K562 (cell line): ENCODE data around the gene MT1A. TPM values are rescaled to one million over a fixed set of nuclear protein-coding genes. Genes with fewer than 3 reads are reported as not detected.

ENCODE experiments used
- ARID3B ChIP-seq: fragments of 250-450 bp; sonication (Bioruptor Pico); IDR thresholded peaks from 2 replicates; pipeline ENCODE4 v1.4.0; 2020; ENCODE audit warnings: borderline replicate concordance
- CCAR2 ChIP-seq: fragments of 200-400 bp; formaldehyde crosslinking; IDR thresholded peaks from 2 replicates; pipeline ENCODE4 v1.6.1; 2017; ENCODE audit warnings: mild to moderate bottlenecking, low read depth, low read length
- CCNT2 ChIP-seq: IDR thresholded peaks from 2 replicates; pipeline ENCODE4 v1.6.1; 2011; ENCODE audit warnings: borderline replicate concordance, low read depth, mild to moderate bottlenecking, moderate library complexity, mixed read lengths, low read length; ENCODE audit not compliant: insufficient read length; ENCODE audit errors: extremely low read depth
- CXXC5 ChIP-seq: fragments of 250-450 bp; sonication (Bioruptor Pico); IDR thresholded peaks from 2 replicates; pipeline ENCODE4 v1.8.0; 2022; ENCODE audit warnings: inconsistent platforms, mild to moderate bottlenecking, moderate library complexity
- ETV1 ChIP-seq: fragments of 450-650 bp; conservative IDR thresholded peaks from 2 replicates; pipeline ENCODE4 v1.6.1; 2016; ENCODE audit warnings: missing genetic modification characterization, control low read depth, low read depth, missing compliant biosample characterization
- FOXA1 ChIP-seq: fragments of 450-650 bp; IDR thresholded peaks from 2 replicates; pipeline ENCODE4 v1.6.1; 2016; ENCODE audit warnings: mild to moderate bottlenecking, borderline replicate concordance
- GABPA ChIP-seq: fragments of 200-800 bp; sonication (Bioruptor generic); conservative IDR thresholded peaks from 2 replicates; pipeline ENCODE4 v1.6.1; 2016; ENCODE audit warnings: low read depth, missing genetic modification characterization, missing compliant biosample characterization
- HSF4 ChIP-seq: fragments of 250-450 bp; sonication (Bioruptor Pico); IDR thresholded peaks from 2 replicates; pipeline ENCODE4 v2.1.2; 2022; ENCODE audit warnings: mild to moderate bottlenecking, moderate library complexity, borderline replicate concordance
- NCOA2 ChIP-seq, 2 experiments: fragments of 450-650 bp; IDR thresholded peaks; 2 replicates each; pipeline ENCODE4 v1.6.1; 2018; ENCODE audit warnings: mild to moderate bottlenecking in 2 of 2, moderate library complexity in 1 of 2; ENCODE audit not compliant: partially characterized antibody in 2 of 2
- PHB ChIP-seq: fragments of 250-450 bp; sonication (Bioruptor Pico); IDR thresholded peaks from 2 replicates; pipeline ENCODE4 v1.5.0; 2021
- RUNX1 ChIP-seq: sonication (generic); IDR thresholded peaks from 2 replicates; pipeline ENCODE4 v1.6.1; 2016; ENCODE audit warnings: antibody characterized with exemption, low read depth
- TGIF2 ChIP-seq: sonication (generic); formaldehyde crosslinking; IDR thresholded peaks from 2 replicates; pipeline ENCODE4 v1.8.1; 2022; ENCODE audit warnings: mild to moderate bottlenecking, missing genetic modification reagents, moderate library complexity
- ZNF134 ChIP-seq: fragments of 250-450 bp; sonication (Bioruptor Pico); conservative IDR thresholded peaks from 2 replicates; pipeline ENCODE4 v1.4.0; 2020
- polyA plus RNA-seq, 8 experiments: library from polyadenylated mRNA; depleted of rRNA in 4 of 8; stranded (reverse) in 5 of 8; unstranded in 3 of 8; fragments of >200 nt; fragmentation: Nextera tagmentation in 2 of 8; fragmentation: Illumina TruSeq in 1 of 8; extraction: Ambion mirVana in 2 of 8; extraction: Trizol in 1 of 8; gene quantifications; 2 replicates each; pipeline versions ENCODE4 v1.2.1 to v1.2.3, GENCODE V29; 2011 to 2014; ENCODE audit warnings: inconsistent platforms in 1 of 8, missing spikeins in 1 of 8
- total RNA-seq, 7 experiments: library from RNA; depleted of rRNA in 6 of 7; stranded (reverse); fragments of >200 nt in 6 of 7; fragmentation: Illumina TruSeq in 2 of 7; extraction: Trizol in 2 of 7; gene quantifications; 2 replicates each; pipeline versions ENCODE4 v1.2.1 to v1.2.3, GENCODE V29; 2011 to 2021; ENCODE audit warnings: low replicate concordance in 1 of 7
- TF ChIP-seq, protein P1 (sequence below): fragments of 450-650 bp; IDR thresholded peaks from 2 replicates; pipeline ENCODE4 v1.6.1; 2016; ENCODE audit warnings: low read depth
- TF ChIP-seq, protein P2 (sequence below): fragments of 450-650 bp; formaldehyde crosslinking; IDR thresholded peaks from 2 replicates; pipeline ENCODE4 v1.4.0; 2020; ENCODE audit warnings: mild to moderate bottlenecking, moderate library complexity
- TF ChIP-seq, protein P3 (sequence below), 2 experiments: fragments of 450-650 bp in 1 of 2; sonication (generic) in 1 of 2; formaldehyde crosslinking in 1 of 2; IDR thresholded peaks in 1 of 2; conservative IDR thresholded peaks in 1 of 2; 2 replicates each; pipeline versions ENCODE4 v1.6.1 to v1.8.1; 2016 to 2023; ENCODE audit warnings: mild to moderate bottlenecking in 2 of 2, moderate library complexity in 2 of 2, inconsistent platforms in 1 of 2, missing genetic modification reagents in 1 of 2

MT1A gene
- total and polyA plus RNA-seq, 9 of the 15 experiments (the other 6 are each of a cell fraction or from before 2014, with no cell fraction given), result 0.23 TPM; not detected in 8

DNA sequence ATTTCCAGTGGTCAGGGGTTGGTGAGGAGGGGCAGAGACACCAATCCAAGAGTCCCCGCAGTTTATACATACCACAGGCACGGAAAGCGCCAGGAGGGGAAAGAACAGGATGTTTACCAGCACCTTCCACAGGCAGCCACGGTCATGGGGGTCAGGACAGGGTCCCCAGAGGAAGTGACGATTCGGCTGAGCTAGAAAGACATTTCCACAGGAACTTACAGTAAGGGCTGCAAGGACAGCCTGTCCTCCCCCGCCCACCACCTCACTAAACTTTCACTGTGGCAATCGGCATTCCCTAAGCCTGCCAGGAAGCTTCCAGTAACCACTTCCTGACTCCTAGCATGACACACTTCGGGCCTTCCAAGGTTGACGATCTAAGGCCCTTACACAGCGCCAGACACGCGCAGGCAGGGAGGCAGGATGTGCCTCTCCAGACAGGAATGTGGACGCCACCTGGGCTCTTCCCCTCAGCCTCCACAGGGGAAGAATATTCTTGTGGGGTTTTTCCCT is 31.3 kb upstream of the MT1A start (continued):
- TF ChIP-seq, protein P1, sequence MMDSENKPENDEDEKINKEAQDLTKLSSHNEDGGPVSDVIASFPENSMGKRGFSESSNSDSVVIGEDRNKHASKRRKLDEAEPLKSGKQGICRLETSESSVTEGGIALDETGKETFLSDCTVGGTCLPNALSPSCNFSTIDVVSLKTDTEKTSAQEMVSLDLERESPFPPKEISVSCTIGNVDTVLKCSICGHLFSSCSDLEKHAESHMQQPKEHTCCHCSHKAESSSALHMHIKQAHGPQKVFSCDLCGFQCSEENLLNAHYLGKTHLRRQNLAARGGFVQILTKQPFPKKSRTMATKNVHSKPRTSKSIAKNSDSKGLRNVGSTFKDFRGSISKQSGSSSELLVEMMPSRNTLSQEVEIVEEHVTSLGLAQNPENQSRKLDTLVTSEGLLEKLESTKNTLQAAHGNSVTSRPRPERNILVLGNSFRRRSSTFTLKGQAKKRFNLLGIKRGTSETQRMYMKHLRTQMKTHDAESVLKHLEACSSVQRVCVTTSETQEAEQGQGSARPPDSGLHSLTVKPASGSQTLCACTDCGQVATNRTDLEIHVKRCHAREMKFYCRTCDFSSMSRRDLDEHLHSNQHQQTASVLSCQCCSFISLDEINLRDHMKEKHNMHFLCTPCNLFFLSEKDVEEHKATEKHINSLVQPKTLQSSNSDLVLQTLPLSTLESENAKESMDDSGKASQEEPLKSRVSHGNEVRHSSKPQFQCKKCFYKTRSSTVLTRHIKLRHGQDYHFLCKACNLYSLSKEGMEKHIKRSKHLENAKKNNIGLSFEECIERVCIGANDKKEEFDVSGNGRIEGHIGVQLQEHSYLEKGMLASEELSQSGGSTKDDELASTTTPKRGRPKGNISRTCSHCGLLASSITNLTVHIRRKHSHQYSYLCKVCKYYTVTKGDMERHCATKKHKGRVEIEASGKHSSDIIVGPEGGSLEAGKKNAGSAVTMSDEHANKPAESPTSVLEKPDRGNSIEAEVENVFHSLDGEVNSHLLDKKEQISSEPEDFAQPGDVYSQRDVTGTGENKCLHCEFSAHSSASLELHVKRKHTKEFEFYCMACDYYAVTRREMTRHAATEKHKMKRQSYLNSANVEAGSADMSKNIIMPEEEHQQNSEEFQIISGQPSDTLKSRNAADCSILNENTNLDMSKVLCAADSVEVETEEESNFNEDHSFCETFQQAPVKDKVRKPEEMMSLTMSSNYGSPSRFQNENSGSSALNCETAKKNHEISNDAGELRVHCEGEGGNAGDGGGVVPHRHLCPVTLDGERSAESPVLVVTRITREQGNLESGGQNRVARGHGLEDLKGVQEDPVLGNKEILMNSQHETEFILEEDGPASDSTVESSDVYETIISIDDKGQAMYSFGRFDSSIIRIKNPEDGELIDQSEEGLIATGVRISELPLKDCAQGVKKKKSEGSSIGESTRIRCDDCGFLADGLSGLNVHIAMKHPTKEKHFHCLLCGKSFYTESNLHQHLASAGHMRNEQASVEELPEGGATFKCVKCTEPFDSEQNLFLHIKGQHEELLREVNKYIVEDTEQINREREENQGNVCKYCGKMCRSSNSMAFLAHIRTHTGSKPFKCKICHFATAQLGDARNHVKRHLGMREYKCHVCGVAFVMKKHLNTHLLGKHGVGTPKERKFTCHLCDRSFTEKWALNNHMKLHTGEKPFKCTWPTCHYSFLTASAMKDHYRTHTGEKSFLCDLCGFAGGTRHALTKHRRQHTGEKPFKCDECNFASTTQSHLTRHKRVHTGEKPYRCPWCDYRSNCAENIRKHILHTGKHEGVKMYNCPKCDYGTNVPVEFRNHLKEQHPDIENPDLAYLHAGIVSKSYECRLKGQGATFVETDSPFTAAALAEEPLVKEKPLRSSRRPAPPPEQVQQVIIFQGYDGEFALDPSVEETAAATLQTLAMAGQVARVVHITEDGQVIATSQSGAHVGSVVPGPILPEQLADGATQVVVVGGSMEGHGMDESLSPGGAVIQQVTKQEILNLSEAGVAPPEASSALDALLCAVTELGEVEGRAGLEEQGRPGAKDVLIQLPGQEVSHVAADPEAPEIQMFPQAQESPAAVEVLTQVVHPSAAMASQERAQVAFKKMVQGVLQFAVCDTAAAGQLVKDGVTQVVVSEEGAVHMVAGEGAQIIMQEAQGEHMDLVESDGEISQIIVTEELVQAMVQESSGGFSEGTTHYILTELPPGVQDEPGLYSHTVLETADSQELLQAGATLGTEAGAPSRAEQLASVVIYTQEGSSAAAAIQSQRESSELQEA, result no peak
- TF ChIP-seq FOXA1 (no peak), ZNF134 (0 out of 2 replicates have a peak, but pooled peaks have one; percentile 8), GABPA (0 out of 2 replicates have a peak, but pooled peaks have one; percentile 31), RUNX1 (no peak), TGIF2 (CRISPR knock-in tag) (no peak), PHB (CRISPR knock-in tag) (no peak), CCAR2 (no peak), ARID3B (CRISPR knock-in tag) (no peak), CXXC5 (CRISPR knock-in tag) (peak; percentile 29; the same call in 1 of the 2 replicates), NCOA2 (IDR thresholded peaks at IDR 0.05; ENCODE audit: partially characterized antibody in 2 of 2) (no peak), HSF4 (CRISPR knock-in tag) (no peak), CCNT2 (no peak), ETV1 (tag) (peak; percentile 39; the same call in 1 of the 2 replicates)
- TF ChIP-seq, protein P2, sequence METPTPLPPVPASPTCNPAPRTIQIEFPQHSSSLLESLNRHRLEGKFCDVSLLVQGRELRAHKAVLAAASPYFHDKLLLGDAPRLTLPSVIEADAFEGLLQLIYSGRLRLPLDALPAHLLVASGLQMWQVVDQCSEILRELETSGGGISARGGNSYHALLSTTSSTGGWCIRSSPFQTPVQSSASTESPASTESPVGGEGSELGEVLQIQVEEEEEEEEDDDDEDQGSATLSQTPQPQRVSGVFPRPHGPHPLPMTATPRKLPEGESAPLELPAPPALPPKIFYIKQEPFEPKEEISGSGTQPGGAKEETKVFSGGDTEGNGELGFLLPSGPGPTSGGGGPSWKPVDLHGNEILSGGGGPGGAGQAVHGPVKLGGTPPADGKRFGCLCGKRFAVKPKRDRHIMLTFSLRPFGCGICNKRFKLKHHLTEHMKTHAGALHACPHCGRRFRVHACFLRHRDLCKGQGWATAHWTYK (CRISPR knock-in tag), result no peak
- TF ChIP-seq, protein P3, sequence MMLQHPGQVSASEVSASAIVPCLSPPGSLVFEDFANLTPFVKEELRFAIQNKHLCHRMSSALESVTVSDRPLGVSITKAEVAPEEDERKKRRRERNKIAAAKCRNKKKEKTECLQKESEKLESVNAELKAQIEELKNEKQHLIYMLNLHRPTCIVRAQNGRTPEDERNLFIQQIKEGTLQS (IDR thresholded peaks at IDR 0.05), result no peak
- TF ChIP-seq, protein P3 (CRISPR knock-in tag; conservative IDR thresholded peaks at IDR 0.05), result no peak
